ENCODE results near the gene ERCC8.
"Not testable (repeated sequence)": the region's sequence is repeated elsewhere in the genome, so short reads cannot be mapped to it uniquely, and the experiment has no call there.

ERCC8 gene

GRCh38 chr5:60944904-60945812 lies at the start of gene ERCC8, which contains the start of gene NDUFAF2:
ERCC8 (minus strand) TSS chr5:60945070; CDS start chr5:60945008, 62 bp downstream.
NDUFAF2 (plus strand) TSS chr5:60945205; CDS start chr5:60945256, 51 bp downstream.
- DNase-seq, result peak; percentile 96

GRCh38 chr5:60993875-60994571 lies 49.2 kb upstream of the ERCC8 start:
- no peak for DNase-seq

DNA sequence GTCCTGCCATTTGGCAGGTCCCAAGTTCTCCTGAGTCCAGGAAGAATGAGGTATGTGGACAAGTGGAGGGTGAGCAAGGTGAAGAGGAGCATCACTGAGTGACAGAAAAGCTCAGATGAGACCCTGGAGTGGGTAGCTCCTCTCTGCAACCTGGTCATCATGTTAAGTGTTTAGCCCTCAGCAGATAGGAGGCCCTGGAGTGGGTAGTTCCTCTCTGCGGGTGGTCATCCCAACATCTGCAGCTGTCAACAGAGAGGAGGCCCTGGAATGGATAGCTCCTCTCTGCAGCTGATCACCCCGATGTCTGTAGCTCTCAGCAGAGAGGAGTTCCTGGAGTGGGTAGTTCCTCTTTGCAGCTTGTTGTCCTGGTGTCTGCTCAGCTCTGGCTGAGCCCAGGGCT lies 48.6 kb upstream of the ERCC8 start:
- DNase-seq, result no peak

- DNase-seq, result no peak
Observed at GRCh38 chr5:60992871-60993270, 48.0 kb upstream of the ERCC8 start.

- no peak for DNase-seq
Observed at GRCh38 chr5:60989790-60990189, 44.9 kb upstream of the ERCC8 start.

- DNase-seq, result not testable (repeated sequence)
Observed at GRCh38 chr5:60982127-60982526, 37.3 kb upstream of the ERCC8 start.

DNA sequence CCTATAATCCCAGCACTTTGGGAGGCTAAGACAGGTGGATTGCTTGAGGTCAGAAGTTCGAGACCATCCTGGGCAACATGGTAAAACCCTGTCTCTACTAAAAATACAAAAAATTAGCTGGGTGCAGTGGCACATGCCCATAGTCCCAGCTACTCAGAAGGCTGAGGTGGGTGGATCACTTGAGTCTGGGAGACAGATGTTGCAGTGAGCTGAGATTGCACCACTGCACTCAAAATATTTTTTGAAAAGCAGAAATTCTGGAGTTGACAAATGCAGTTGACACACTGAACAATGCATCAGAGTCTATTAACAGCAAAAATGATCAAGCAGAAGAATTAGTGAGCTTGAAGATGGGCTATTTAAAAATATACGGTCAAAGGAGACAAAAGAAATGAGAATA lies 35.6 kb upstream of the ERCC8 start:
- no peak for DNase-seq

DNA sequence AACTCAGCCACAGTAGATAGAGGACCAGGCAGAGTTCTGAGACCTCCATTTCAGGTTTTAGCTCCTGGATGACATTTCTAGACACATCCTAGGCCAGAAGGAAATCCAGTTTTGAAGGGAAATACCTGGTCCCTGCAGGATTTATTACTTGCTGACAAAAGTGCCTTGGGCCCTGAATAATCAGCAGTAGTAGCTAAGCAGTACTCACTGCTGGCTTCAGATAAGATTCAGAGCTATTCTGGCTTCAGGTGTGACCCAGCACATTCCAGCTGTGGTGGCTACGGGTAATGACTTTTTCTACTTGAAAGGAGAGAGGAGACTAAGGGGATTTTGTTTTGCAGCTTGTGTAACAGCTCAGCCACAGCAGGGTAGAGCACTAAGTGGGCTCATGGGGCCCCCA lies 34.1 kb upstream of the ERCC8 start:
- no peak for DNase-seq

DNA sequence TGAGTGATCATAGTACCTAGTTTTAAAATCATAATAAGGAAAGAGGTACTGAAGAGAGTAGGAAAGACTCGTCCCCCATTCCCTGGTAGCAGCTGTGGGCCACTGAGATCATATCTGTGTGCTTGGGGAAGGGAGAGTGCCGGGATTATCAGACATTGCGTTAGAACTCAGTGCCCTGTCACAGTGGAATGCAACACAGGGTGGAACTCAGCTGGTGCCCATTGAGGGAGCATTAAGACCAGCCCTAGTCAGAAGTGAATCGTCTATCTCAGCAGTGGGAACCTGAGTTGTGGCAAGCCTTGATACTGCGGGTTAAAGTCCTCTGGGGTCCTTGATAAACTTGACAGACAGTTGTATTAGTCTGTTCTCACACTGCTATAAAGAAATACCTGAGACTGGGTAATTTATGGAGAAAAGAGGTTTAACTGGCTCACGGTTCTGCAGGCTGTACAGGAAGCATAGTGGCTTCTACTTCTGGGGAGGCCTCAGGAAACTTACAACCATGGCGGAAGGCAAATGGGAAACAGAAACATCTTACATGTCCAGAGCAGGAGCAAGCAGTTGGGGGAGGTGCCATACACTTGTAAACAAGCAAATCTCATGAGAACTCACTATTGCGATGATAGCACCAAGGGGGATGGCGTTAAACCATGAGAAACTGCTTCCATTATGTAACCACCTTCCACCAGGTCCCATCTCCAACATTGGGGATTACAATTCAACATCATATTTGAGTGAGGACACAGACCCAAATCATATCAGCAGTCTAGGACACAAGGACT lies 33.3 kb upstream of the ERCC8 start:
- no peak for DNase-seq

DNA sequence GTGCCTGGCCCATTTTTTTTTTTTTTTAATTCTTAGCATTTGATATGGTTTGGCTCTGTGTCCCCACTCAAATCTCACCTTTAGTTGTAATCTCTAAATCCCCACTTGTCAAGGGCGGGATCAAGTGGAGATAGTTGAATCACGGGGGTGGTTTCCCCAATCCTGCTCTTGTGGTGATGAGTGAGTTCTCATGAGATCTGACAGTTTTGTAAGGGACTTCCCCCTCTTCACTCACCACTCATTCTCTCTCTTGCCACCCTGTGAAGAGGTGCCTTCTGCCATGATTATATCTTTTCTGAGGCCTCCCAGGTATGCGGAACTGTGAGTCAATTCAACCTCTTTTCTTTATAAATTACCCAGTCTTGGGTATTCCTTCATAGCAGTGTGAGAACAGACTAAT lies 27.4 kb upstream of the ERCC8 start:
- DNase-seq, result no peak

DNA sequence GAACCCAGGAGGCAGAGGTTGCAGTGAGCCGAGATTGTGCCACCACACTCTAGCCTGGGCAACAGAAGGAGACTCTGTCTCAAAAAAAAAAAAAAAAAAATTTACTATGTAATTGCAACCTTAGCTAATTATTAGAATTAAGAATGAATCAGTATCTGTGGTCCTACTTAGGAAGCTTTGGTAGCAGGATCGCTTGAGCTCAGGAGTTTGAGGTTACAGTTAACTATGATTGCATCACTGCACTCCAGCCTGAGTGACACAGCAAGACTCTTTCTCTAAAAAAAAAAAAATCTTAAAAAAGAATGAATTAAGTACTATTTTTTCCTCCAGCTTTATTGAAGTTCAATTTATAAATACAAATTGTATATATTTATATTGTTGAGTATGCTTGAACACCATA lies 16.8 kb upstream of the ERCC8 start:
- no peak for DNase-seq

- no peak for DNase-seq
Observed at GRCh38 chr5:60960591-60960990, 15.7 kb upstream of the ERCC8 start.

- no peak for DNase-seq
Observed at GRCh38 chr5:60959156-60959555, 14.3 kb upstream of the ERCC8 start.

- no peak for DNase-seq
Observed at GRCh38 chr5:60958712-60959111, 13.8 kb upstream of the ERCC8 start.

DNA sequence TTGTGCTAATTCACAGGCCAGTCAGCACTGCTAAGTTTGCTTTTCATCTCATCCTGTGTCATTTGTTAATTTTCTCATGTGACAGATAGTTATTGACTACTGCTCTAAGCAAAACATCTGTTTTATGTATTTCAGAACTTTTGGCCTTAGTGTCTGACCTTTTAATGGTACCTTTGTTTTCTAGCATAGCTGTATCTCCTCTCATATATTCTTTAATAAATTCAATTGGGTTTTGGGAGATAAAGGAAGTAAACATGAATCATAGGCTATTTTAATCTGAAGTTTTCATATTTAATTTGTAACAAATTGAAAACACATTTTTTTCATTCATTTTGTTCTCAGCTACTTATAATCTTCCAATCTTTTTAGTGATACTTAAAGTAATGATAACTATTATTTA lies 13.2 kb upstream of the ERCC8 start:
- DNase-seq, result no peak

DNA sequence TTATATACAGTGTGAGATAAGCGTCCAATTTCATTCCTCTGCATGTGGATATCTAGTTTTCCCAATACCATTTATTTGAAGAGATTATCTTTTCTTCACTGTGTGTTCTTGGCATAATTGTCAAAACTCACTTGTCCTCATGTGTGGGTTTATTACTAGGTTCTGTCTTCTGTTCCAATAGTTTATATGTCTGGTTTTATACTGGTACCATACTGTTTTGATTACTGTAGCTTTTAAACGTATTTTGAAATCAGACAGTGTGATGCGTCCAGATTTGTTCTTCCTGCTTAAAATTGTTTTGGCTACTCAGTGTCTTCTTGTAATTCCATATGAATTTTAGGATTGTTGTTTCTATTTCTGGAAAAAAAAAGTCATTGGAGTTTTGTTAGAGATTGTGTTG lies 10.4 kb upstream of the ERCC8 start:
- no peak for DNase-seq

DNA sequence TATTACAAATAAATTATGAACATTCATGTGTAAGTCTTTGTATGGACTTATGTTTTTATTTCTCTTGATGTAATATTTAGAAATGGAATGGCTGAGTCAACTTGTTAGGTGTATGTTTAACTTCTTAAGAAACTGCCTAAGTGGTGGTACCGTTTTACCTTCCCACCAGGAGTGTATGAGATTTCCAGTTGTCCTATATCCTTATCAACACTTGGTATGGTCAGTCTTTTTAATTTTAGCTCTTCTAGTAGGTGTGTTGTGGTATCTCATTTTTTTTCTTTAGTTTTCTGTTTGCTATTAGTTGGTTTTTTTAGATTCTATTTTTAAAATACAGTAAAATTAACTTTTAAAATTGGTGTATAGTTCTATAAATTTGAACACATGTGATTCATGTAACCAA lies 3.9 kb upstream of the ERCC8 start:
- no peak for DNase-seq

GRCh38 chr5:60945813-60946187 lies 930 bp upstream of the ERCC8 start:
- peak; percentile 58 for DNase-seq

DNA sequence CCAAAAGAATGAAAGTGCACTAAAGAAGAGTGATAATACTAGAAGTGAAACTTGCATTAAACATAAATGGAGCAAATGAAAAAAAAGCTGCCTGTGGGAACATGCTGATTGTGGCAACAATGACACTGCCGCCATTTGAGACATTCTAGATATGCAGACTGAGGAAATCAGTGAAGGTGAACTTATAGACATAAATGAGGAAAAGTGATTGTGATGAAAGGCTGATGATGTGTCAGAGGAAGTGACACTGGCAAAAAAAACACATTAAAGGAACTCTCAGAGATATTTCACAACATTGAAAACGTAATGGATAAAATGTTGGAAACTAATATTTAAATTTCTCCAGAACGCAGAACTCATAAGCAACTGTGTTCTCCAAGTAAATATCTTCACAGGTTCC lies 1.2 kb downstream of the ERCC8 start:
- DNase-seq, result no peak

- no peak for DNase-seq
Observed at GRCh38 chr5:60929024-60929423, 15.8 kb downstream of the ERCC8 start.

DNA sequence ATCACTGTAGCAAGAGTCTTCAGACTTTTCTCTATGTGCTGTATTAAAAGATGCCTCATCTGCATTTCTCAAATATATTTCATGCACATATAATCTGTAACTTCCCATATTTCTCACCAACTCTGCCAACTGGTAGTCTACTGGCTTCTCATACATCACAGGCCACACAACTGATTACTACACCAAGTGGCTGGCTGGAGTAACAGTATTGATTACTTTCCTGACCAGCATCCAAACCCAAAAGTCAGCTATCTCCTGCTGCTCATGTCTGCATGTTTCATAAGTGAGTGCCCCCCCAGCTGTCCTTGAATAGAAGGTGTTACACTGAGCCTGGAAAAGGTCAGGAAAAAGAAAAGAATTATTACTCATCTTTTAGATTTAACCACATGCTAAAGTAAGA lies 17.4 kb downstream of the ERCC8 start:
- DNase-seq, result no peak

GRCh38 chr5:60918466-60918865 lies 26.4 kb downstream of the ERCC8 start:
- no peak for DNase-seq

GRCh38 chr5:60916646-60917045 lies 28.2 kb downstream of the ERCC8 start:
- DNase-seq, result no peak

Data from femur (tissue), 1 donor.